HAP-1 (cell line): Measurements from ENCODE around the gene PUSL1.
A peak's percentile ranks its signal among the peaks of the same experiment; 100 is the strongest.

Experiments used
- DNase-seq, 2 experiments: peaks; one replicate each; pipeline ENCODE4 v3.0.0-alpha.2; 2016 to 2020; ENCODE audit warnings: low spot score in 2 of 2
- H3K27me3 ChIP-seq: fragments of 250-450 bp; sonication (Bioruptor Pico); 2 replicates; pipeline ENCODE4 v1.5.1; 2020; ENCODE audit warnings: low read depth, mild to moderate bottlenecking, moderate library complexity
- H3K36me3 ChIP-seq: fragments of 250-450 bp; sonication (Bioruptor Pico); replicated peaks from 2 replicates; pipeline ENCODE4 v1.5.1; 2020; ENCODE audit warnings: mild to moderate bottlenecking
- H3K4me1 ChIP-seq: fragments of 250-450 bp; sonication (Bioruptor Pico); 2 replicates; pipeline ENCODE4 v1.5.1; 2020; ENCODE audit warnings: mild to moderate bottlenecking
- H3K4me3 ChIP-seq: fragments of 250-450 bp; sonication (Bioruptor Pico); 2 replicates; pipeline ENCODE4 v1.5.1; 2020; ENCODE audit warnings: mild to moderate bottlenecking, moderate library complexity
- H3K9me3 ChIP-seq: fragments of 250-450 bp; sonication (Bioruptor Pico); 2 replicates; pipeline ENCODE4 v1.5.1; 2020; ENCODE audit warnings: mild to moderate bottlenecking, moderate library complexity
- in situ Hi-C: fragments of 300-500 bp; cut with MboI; formaldehyde crosslinking; loops from 3 replicates; pipeline ENCODE4 v1.14.3; 2020; ENCODE audit warnings: low sequenced_read_pairs, inconsistent platforms, mixed read lengths

PUSL1 gene

DNA sequence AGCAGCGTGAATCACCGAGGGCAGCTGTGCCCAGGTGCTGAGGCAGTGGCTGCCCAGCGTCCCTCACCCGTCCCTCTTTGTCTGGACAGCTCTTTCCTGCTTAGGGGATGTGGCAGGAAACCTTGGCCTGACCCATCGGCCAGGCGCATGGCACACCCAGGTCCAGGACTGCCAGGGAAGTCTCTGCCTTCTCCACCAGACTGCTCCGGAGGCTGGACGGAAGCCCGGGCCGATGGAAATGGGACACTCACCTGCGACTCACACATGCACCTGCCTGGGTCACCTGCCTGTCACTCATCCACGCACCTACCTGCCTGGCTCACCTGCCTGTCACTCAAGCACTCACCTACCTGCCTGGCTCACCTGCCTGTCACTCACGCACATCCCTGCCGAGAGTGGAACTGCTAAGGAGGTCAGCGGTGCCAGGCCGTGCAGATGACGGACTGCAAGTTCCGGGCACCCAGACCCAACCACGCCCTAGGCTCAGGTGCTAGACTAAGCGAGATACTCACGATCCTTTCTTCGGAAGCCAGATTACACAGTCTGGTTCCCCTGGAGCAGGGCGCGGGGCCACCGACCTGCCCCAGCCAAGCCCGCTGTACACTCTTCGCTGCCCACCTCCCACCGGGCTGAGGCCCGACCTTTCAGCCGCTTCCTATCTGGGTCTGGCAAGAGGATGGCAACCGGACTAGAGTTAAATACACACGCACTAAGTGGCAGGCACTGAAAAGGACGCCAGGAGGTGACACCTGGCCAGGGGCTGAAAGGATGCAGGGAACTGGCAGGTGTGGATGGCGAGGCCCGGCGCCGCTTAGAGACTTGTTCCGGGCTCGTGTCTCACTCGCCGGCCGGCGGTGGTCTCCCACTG lies 35.8 kb upstream of the PUSL1 start:
- in situ Hi-C loops: no loop called here
- Histone ChIP-seq H3K4me1 (peaks cover 17% of the 10 kb centered on the region), H3K4me3 (peak overlapping the region; percentile 81), H3K27me3 (no peaks in the 10 kb centered on the region), H3K9me3 (peaks cover 14% of the 10 kb centered on the region; the same call in 1 of the 2 replicates), H3K36me3 (peaks cover 26% of the 10 kb centered on the region)
- DNase-seq: no peak

DNA sequence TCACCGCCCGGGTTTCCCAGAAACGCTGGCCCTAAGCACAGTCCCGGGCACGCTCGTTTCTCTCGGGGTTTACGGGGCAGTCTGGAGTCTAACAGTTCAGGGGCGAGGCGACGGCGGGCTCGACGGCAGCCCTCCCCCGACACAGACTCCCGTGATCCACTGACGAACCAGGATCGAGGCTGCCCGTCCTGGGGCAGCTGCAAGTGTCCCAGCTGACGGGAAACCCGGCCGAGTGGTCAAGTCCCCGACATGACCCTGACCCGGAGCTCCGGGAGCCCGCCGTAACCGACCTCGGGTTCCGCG lies 35.2 kb upstream of the PUSL1 start:
- H3K4me1 ChIP-seq: peaks cover 17% of the 10 kb centered on the region
- DNase-seq: no peak
- peak overlapping the region; percentile 81 for H3K4me3 ChIP-seq
- H3K36me3 ChIP-seq: peaks cover 21% of the 10 kb centered on the region
- in situ Hi-C loops: no loop called here
- peaks cover 14% of the 10 kb centered on the region; the same call in 1 of the 2 replicates for H3K9me3 ChIP-seq
- H3K27me3 ChIP-seq: no peaks in the 10 kb centered on the region

DNA sequence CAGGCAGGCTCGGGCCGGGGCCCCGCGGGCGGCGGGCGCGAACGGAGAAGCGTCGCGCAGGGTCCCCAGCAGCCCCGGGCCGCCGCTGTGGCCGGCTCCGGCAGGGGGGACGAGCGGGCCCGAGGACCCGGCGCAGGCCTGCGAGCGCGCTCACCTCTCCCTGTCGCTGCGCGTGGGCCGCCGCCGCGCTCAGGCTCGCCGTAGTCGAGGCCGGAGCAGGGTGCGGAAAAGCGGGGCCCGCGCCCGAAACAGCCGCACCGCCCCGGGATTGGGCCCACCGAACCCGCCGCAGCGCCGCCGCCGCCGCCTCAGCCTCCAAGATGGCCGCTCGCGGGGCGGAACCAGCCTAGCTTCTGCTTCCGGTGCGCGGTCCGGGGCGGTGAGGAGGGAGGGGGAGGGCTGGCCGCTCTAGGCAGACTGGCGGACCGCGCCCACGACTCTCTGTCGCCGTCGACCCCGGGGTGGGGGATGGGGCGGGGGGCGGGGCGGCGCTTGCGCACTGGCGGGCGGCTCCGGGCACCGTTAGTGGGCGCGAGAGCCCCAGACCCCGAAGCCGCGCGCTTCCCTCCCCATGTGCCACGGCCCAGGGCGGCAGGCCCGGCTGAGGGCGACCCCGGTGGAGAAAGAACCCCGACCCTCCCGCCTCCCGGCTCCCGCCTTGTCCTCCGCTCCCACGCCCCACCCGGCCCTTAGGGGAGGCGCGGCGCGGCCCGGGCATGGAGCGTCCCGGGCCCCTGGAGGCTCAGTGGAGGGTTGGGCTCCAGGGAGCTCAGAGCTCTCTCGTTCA lies 34.7 kb upstream of the PUSL1 start, which contains the start of gene UBE2J2:
Gene UBE2J2, minus strand, starts transcription at position 343 of the 787 bp plus-strand sequence. CDS start 5,862 bp downstream, outside the sequence.
- Histone ChIP-seq H3K9me3 (peaks cover 14% of the 10 kb centered on the region; the same call in 1 of the 2 replicates), H3K4me1 (peaks cover 17% of the 10 kb centered on the region), H3K36me3 (peaks cover 21% of the 10 kb centered on the region), H3K27me3 (no peaks in the 10 kb centered on the region), H3K4me3 (peak within 1 kb of the TSS; percentile 81)
- DNase-seq: peak; percentile 78 to 97
- in situ Hi-C loops: no loop called here

DNA sequence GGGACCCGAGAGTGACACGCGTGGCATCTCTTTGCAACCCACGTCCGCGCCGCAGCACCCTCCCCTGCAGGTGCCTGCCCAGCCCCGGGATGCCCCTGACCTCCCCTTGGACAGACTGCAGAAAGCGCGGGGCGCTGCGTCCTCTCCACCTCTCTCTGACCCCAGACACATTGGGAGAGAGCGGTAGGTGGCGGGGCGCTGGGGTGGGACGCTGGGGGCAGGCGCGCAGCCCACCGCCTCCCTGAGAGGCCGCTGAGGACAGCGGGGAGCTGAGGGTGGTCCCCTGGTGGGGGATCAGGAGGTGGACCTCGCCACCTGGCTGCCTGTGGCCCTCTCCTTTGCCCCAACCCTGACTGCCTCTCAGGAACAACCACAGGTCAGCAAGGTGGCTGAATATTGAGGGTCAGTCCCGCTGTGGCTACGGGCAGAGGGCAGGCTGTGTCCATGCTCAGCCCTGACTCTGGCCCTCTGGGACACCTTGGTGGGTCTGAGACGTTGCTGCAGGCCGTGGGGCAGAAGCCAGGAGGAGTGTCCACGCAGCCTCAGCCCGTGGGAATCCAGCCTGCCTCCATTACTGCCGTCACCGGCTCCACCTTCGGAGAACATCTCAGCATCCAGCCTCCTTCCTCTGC lies 34.0 kb upstream of the PUSL1 start:
- peak overlapping the region; percentile 81 for H3K4me3 ChIP-seq
- peaks cover 17% of the 10 kb centered on the region for H3K4me1 ChIP-seq
- H3K36me3 ChIP-seq: peaks cover 21% of the 10 kb centered on the region
- no peak for DNase-seq
- in situ Hi-C loops: no loop called here
- no peaks in the 10 kb centered on the region for H3K27me3 ChIP-seq
- H3K9me3 ChIP-seq: peaks cover 14% of the 10 kb centered on the region; the same call in 1 of the 2 replicates

DNA sequence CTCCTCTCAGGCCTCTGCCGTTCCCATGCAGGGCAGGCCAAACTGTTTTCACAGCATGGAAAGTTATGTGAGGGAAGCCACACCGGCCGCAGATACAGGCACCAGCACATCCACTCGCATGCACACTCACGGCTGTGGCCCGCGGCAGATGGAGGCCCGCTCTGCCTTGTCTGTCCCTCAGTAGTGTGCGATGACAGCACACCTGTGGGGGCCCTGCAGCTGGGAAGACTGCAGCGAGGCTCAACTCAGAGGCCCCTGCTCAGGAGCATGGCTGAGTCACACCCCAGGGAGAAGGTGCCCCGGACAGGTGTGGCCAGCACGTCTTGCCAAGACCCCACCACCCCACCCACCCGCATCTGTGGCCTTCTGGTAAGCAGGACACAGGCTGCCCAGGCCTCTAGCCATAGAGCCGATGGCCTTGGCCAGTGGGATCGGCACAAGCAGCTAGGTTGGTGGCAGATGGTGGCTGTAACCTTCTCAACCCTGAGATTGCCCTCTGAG lies 33.4 kb upstream of the PUSL1 start:
- Histone ChIP-seq H3K4me3 (no peak overlapping the region; the same call in 1 of the 2 replicates), H3K36me3 (peaks cover 16% of the 10 kb centered on the region), H3K27me3 (no peaks in the 10 kb centered on the region), H3K4me1 (peaks cover 17% of the 10 kb centered on the region), H3K9me3 (peaks cover 14% of the 10 kb centered on the region; the same call in 1 of the 2 replicates)
- DNase-seq: no peak
- in situ Hi-C loops: no loop called here

DNA sequence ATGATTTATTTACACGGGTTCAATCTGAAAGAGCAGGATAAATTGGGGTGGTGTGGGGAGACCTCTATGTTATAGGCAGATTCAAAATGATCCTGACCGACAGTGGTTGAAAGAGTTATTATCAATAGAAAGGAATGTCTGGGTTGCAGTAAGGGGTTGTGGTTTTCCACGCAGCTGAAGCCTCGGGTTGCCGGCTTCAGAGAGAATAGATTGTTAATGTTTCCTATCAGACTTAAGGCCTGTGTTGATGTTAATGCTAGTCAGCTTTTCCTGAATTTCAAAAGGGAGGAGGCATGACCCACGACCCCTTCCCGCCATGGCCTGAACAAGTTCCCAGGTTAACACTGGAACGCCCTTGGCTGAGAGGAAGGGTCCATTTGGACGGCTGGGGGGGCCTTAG lies 32.6 kb upstream of the PUSL1 start:
- H3K4me3 ChIP-seq: no peak overlapping the region
- no peak for DNase-seq
- H3K4me1 ChIP-seq: peaks cover 15% of the 10 kb centered on the region
- peaks cover 14% of the 10 kb centered on the region; the same call in 1 of the 2 replicates for H3K9me3 ChIP-seq
- H3K36me3 ChIP-seq: peaks cover 8% of the 10 kb centered on the region
- in situ Hi-C loops: no loop called here
- no peaks in the 10 kb centered on the region for H3K27me3 ChIP-seq

DNA sequence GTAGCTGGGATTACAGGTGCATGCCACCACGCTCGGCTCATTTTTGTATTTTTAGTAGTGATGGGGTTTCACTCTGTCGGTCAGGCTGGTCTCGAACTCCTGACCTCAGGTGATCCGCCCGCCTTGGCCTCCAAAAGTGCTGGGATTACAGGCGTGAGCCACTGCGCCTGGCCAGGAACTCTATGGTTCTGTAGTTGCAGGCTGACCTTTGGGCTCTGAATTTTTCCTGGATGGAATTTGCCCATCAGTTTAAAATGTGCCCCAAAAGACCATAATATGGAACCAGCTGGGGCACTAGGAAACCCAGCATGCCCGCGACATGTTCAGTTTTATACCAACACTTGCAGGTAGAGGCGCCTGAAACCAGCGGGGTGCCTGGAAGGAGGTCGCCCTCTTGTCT lies 29.8 kb upstream of the PUSL1 start:
- H3K9me3 ChIP-seq: peaks cover 14% of the 10 kb centered on the region; the same call in 1 of the 2 replicates
- H3K27me3 ChIP-seq: no peaks in the 10 kb centered on the region
- no peak overlapping the region for H3K4me3 ChIP-seq
- H3K36me3 ChIP-seq: no peaks in the 10 kb centered on the region
- H3K4me1 ChIP-seq: peaks cover 5% of the 10 kb centered on the region; the same call in 1 of the 2 replicates
- DNase-seq: no peak
- in situ Hi-C loops: no loop called here

DNA sequence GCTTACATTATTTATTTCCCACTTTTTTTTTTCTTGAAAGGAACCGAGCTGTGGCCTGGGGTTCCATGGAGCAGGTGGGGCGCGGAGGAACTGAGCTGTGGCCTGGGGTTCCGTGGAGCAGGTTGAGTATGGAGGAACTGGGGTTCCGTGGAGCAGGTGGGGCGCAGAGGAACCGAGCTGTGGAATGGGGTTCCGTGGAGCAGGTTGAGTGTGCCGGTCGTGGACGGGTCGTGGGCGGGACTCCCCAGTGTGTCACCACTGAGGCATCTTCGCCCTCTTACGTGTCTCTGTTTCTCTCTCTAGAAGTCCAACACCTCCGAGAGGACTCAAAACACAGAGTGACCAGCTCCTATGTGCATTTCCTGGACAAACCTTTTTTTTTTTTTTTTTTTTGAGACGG lies 29.4 kb upstream of the PUSL1 start:
- in situ Hi-C loops: no loop called here
- Histone ChIP-seq H3K9me3 (peaks cover 14% of the 10 kb centered on the region; the same call in 1 of the 2 replicates), H3K4me1 (peaks cover 5% of the 10 kb centered on the region; the same call in 1 of the 2 replicates), H3K36me3 (no peaks in the 10 kb centered on the region), H3K4me3 (no peak overlapping the region), H3K27me3 (no peaks in the 10 kb centered on the region)
- DNase-seq: no peak

DNA sequence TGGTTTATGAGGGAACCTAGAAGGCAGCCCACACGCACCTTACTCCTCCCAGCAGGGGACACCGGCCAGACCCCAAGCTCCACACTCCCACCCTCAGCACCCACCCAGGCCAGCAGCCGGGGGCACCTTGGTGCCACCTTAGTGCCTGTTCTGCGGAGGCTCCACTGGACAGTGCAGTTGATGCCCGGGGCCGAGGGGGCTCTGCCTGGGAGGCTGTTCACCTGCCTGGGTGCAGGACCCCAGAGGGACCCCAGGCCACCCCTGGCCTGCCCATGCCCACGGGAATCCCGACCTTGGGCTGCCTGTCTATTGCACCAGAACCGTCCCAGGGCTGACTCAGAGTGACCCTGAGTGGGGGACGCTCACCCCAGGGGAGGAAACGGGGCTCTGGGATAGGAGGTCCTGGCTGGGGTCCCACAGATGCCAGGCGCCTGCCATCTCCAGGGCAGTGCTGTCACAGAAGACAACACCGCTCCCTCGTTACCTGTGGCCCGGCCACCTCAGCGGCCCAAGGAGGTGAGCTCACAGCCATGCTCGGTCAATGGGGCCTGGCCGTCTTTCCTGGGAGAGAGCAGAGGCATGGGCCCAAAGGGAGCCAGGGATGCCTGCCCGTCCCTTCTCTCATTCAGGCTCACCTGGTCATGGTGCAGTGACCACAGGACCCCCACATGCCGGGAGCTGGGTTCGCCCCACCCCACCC lies 27.5 kb upstream of the PUSL1 start:
- in situ Hi-C loops: no loop called here
- H3K36me3 ChIP-seq: no peaks in the 10 kb centered on the region
- no peaks in the 10 kb centered on the region for H3K4me1 ChIP-seq
- no peak for DNase-seq
- H3K9me3 ChIP-seq: peaks cover 9% of the 10 kb centered on the region; the same call in 1 of the 2 replicates
- H3K4me3 ChIP-seq: no peak overlapping the region
- H3K27me3 ChIP-seq: no peaks in the 10 kb centered on the region

DNA sequence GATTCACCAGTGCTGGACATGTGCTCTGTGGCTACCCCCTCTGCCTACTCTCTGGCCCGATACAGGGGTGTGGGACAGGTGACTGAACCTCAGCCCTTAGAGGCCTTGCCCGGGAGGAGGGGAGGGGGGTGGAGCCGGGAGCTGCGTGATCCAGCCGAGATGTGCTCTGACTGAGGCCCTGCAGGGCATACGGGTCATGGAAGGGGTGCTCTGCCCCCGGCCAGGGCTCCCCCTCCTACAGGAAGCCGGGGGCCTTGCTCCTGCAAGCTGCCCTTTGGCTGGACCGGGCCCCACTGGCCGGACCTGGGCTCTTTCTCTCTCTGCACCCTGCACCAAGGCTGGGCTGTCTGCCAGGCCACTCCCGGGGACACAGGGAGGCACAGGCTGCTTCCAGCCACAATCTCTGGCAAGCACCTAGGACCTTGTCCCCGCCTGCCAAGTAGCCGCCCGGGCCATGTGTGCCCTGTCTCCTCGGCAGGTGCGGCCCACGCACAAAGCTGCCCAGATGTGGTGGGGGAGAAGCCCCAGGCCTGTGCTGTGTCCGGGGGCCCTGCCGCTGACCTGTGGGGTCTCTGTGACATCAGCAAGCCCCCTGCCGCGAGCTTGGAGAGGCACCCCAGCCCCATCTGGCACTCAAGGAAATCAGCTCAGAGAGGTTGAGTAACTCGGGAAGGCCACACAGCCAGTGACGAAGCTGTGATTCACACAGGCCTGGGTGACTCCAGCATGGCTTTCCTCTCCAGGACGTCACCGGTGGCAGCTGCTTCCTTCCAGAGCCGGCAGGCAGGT lies 26.7 kb upstream of the PUSL1 start:
- Histone ChIP-seq H3K4me1 (no peaks in the 10 kb centered on the region), H3K4me3 (no peak overlapping the region), H3K27me3 (no peaks in the 10 kb centered on the region), H3K9me3 (peaks cover under 1% of the 10 kb centered on the region; the same call in 1 of the 2 replicates), H3K36me3 (no peaks in the 10 kb centered on the region)
- DNase-seq: no peak
- in situ Hi-C loops: no loop called here

DNA sequence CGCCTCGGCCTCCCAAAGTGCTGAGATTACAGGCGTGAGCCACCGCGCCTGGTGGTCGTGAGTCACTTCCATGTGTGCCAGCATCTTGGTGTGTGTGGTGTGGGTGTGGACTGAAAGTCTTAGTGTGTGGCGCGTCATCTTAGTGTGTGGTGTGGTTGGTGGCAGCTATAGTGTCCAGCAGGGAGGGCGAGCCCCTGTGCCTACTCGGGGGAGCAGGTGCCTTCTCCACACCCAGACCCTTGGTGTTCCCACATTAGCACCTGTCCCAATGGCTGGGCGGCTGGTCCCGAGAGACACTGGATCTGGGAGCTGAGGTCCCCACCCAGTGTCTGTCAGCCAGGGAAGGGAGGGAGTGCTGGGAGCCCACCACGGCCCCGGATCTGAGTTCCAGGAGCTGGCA lies 25.4 kb upstream of the PUSL1 start:
- H3K4me1 ChIP-seq: no peaks in the 10 kb centered on the region
- no peak overlapping the region for H3K4me3 ChIP-seq
- no peaks in the 10 kb centered on the region for H3K27me3 ChIP-seq
- DNase-seq: no peak
- no peaks in the 10 kb centered on the region for H3K36me3 ChIP-seq
- no peaks in the 10 kb centered on the region for H3K9me3 ChIP-seq
- in situ Hi-C loops: no loop called here

DNA sequence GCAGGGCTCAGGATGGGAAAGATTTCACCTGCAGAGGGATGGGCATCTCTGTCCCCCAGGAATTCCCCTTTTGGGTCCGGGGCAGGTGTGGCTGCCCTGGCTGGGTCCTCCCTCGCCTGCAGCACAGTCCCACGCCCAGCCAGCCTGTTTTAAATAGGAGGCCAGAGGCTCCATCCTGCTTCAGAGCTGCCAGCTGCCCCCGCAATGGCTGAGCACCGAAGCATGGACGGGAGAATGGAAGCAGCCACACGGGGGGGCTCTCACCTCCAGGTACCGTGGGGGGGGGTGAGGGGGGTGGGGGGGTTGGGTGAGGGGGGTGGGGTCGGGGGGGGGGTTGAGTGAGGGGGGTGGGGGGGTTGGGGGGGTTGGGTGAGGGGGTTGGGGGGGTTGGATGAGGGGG lies 24.6 kb upstream of the PUSL1 start:
- H3K27me3 ChIP-seq: no peaks in the 10 kb centered on the region
- no peaks in the 10 kb centered on the region for H3K4me1 ChIP-seq
- no peak for DNase-seq
- H3K4me3 ChIP-seq: no peak overlapping the region
- in situ Hi-C loops: no loop called here
- no peaks in the 10 kb centered on the region for H3K36me3 ChIP-seq
- H3K9me3 ChIP-seq: no peaks in the 10 kb centered on the region
